ENCODE results near the gene HHAT.

Gene HHAT

DNA sequence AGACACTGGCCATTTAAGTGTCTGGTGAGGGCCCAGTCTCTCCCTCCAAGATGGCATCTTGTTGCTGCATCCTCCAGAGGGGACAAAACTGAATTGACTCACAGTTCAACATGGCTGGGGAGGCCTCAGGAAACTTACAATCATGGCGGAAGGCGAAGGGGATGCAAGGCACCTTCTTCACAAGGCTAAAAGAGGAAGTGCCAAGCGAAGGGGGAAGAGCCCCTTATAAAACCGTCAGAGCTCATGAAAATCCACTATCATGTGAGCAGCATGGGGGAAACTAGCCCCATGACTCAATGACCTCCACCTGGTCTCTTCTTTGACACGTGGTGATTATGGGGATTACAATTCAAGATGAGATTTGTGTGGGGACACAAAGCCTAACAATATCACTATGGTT is 280.1 kb downstream of the HHAT start:
- no peak overlapping the region for H3K4me3 ChIP-seq (ENCODE audit: control insufficient read depth, low read depth, low read length)
- TF ChIP-seq, protein P1, sequence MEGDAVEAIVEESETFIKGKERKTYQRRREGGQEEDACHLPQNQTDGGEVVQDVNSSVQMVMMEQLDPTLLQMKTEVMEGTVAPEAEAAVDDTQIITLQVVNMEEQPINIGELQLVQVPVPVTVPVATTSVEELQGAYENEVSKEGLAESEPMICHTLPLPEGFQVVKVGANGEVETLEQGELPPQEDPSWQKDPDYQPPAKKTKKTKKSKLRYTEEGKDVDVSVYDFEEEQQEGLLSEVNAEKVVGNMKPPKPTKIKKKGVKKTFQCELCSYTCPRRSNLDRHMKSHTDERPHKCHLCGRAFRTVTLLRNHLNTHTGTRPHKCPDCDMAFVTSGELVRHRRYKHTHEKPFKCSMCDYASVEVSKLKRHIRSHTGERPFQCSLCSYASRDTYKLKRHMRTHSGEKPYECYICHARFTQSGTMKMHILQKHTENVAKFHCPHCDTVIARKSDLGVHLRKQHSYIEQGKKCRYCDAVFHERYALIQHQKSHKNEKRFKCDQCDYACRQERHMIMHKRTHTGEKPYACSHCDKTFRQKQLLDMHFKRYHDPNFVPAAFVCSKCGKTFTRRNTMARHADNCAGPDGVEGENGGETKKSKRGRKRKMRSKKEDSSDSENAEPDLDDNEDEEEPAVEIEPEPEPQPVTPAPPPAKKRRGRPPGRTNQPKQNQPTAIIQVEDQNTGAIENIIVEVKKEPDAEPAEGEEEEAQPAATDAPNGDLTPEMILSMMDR (IDR thresholded peaks at IDR 0.05; ENCODE audit: control insufficient read depth, insufficient read depth, low read depth, low read length, missing control alignments) = no peak
- DNase-seq (ENCODE audit: low read depth) = no peak

DNA sequence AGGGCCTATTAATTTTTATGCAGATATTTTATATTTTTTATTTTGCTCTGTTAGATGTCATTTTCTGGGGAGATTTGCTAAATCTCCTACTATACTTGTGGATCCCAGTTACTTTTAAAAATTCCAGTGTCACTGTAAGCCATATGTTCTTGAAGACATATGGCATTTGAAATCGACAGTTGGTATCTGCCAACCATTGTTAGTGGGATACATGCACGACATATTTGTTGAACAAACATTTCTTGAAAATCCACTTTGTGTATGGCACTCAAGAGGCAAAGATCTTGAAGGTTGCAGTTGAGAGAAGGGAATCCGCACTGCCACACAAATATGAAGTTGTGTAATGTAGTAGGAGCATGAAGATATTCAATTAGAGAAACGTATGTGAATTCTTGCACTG is 287.7 kb downstream of the HHAT start:
- DNase-seq (ENCODE audit: low read depth) = no peak
- TF ChIP-seq, protein P1 (IDR thresholded peaks at IDR 0.05; ENCODE audit: control insufficient read depth, insufficient read depth, low read depth, low read length, missing control alignments) = no peak
- H3K4me3 ChIP-seq (ENCODE audit: control insufficient read depth, low read depth, low read length) = no peak overlapping the region

DNA sequence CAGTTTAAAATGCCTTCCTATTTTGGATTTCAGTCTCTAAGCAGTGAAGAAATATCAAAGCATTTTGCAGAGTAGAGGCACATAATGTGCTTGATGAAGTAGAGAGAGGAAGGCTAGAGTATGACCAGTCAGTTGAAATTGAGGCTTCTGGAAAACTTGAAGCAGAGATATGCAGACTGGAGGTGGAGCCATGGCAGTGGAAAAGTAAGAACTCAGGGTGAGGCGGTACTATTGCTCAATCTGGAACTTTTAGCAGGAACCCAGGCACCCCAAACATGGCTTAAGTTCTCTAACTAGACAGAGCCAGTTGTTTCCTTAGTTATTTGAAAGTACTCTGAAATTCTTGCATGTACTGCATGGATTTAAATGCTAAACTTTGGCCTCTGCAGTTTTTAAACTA is 288.6 kb downstream of the HHAT start:
- no peak overlapping the region for H3K4me3 ChIP-seq (ENCODE audit: control insufficient read depth, low read depth, low read length)
- no peak for DNase-seq (ENCODE audit: low read depth)
- TF ChIP-seq, protein P1 (IDR thresholded peaks at IDR 0.05; ENCODE audit: control insufficient read depth, insufficient read depth, low read depth, low read length, missing control alignments) = no peak

DNA sequence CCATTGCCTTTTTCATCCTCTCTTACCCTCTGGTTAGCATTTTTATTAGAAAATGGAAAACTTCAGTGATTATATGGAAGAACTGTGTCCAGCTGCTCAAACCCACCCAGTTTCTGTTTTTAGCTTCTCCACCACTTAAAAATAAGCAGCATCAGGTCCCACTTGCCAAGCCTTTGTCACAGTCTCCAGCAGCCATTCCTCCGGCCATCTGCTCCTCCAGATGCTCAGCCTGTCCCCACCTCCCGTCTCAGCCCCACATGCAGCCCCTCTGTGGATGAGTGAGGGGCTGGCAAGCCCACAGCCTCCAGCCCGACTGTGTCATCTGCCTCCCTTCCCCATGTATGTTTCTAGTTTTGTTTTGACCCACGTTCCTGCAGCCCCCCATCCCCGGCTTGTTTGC is 289.7 kb downstream of the HHAT start:
- no peak overlapping the region for H3K4me3 ChIP-seq (ENCODE audit: control insufficient read depth, low read depth, low read length)
- TF ChIP-seq, protein P1 (IDR thresholded peaks at IDR 0.05; ENCODE audit: control insufficient read depth, insufficient read depth, low read depth, low read length, missing control alignments) = no peak
- DNase-seq (ENCODE audit: low read depth) = no peak

DNA sequence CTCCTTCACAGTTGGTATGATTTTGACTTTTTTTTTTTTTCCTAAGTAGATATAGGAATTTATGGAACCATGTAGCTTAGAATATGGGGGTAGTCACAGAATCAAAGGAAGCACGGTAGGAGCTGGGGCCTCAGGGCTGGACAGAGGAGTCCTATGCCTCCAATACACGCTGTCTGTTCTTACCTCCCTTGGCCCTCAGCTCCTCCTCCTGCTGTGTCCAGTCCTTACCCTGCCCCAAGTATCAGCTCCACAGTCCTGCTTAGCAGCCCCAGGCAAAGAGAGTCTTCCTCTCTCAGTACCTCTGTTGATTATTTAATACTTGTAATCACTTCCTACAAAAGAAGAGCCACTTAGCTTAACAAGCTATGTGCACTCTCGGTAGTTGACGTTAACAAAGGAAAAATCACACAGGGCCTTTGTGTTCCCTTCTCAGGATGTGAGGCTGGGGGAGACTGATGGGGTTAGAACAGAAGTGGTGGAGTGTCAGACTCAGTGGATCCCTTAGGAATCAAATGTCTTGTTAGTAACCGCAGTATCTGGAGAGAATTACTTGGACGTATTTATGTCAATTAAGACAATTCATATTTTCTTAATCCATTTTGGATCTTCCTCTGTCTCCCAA is 292.3 kb downstream of the HHAT start:
- no peak for DNase-seq (ENCODE audit: low read depth)
- H3K4me3 ChIP-seq (ENCODE audit: control insufficient read depth, low read depth, low read length) = no peak overlapping the region
- TF ChIP-seq, protein P1 (IDR thresholded peaks at IDR 0.05; ENCODE audit: control insufficient read depth, insufficient read depth, low read depth, low read length, missing control alignments) = no peak

DNA sequence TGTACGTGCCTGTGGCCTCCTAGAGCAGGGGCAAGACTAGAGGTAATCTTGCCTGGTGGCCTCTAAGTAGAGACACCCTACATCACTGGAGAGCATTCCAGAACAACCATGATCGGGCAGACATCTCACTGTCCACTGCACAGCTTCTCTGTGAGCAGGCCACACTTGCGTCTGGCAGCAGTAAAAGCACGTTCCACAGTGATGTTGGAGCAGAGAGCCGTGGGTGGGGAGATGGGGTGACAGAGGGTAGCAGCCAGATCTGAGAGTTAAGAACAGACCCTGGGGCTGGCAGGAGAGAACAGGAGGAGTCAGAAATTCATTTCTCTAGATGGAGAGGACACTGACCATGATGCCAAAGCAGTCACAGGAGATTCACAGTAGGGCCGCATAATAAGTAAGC is 293.0 kb downstream of the HHAT start:
- no peak overlapping the region for H3K4me3 ChIP-seq (ENCODE audit: control insufficient read depth, low read depth, low read length)
- TF ChIP-seq, protein P1 (IDR thresholded peaks at IDR 0.05; ENCODE audit: control insufficient read depth, insufficient read depth, low read depth, low read length, missing control alignments) = no peak
- DNase-seq (ENCODE audit: low read depth) = no peak

DNA sequence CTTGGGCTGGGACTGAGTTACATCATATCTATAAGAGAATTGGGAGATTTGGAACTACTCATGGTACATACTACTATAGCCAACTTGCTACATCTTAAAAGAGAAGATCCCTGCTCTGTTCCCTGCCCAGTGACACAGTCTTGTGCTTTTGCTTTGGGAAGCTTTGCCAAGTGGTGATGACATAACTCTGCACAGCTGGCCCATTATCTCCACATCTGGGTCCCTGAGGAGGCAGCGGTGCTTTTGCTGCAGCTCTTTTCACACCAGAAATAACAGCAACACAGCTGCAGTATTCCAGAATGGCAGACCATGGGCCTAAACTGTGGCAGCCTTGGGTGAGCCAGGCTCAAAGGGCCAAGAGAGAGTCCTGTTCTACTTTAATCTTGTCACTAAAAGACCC is 296.0 kb downstream of the HHAT start:
- TF ChIP-seq, protein P1 (IDR thresholded peaks at IDR 0.05; ENCODE audit: control insufficient read depth, insufficient read depth, low read depth, low read length, missing control alignments) = no peak
- no peak overlapping the region for H3K4me3 ChIP-seq (ENCODE audit: control insufficient read depth, low read depth, low read length)
- DNase-seq (ENCODE audit: low read depth) = no peak

Data from AG09309 (cell line).